Measurements from ENCODE around the gene MEGF11.

DNA sequence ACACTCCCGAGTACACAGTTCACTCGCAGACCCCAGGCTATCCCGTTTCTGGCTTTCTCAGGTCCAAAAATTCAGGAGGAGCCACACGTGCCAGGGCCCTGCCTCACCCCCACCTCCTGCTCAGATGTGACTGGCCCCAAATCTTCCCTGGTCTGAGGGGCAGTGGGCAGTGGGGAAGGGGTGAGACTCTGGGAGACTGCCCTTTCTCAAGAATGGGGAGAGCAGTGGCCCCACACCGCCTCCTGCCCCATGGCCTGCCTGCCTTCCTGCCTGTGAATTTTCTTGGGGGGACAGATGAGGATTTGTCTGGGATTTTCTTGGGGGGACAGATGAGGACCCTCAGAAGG, 174.6 kb downstream of the MEGF11 start:
- TF ChIP-seq, protein P1, sequence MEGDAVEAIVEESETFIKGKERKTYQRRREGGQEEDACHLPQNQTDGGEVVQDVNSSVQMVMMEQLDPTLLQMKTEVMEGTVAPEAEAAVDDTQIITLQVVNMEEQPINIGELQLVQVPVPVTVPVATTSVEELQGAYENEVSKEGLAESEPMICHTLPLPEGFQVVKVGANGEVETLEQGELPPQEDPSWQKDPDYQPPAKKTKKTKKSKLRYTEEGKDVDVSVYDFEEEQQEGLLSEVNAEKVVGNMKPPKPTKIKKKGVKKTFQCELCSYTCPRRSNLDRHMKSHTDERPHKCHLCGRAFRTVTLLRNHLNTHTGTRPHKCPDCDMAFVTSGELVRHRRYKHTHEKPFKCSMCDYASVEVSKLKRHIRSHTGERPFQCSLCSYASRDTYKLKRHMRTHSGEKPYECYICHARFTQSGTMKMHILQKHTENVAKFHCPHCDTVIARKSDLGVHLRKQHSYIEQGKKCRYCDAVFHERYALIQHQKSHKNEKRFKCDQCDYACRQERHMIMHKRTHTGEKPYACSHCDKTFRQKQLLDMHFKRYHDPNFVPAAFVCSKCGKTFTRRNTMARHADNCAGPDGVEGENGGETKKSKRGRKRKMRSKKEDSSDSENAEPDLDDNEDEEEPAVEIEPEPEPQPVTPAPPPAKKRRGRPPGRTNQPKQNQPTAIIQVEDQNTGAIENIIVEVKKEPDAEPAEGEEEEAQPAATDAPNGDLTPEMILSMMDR (conservative IDR thresholded peaks at IDR 0.05 in 1 of 2, IDR thresholded peaks at IDR 0.05 in 1 of 2; ENCODE audit: low read depth in 1 of 2, low read length in 2 of 2), result no peak
- no peak for TF ChIP-seq EZH2 (IDR thresholded peaks at IDR 0.05; ENCODE audit: low read length, missing control alignments)
